ENCODE data around the gene TENM3.

The TENM3 gene

GRCh38 chr4:182276210-182277109 is 33.3 kb downstream of the TENM3 start:
- TF ChIP-seq CTCF (IDR thresholded peaks at IDR 0.05; ENCODE audit: control insufficient read depth, insufficient read depth, low read depth, low read length, missing control alignments): no peak
- no peak overlapping the region for H3K4me3 ChIP-seq (ENCODE audit: control insufficient read depth, low read depth, low read length)
- DNase-seq (ENCODE audit: low read depth): no peak

- no peak for DNase-seq (ENCODE audit: low read depth)
- TF ChIP-seq CTCF (IDR thresholded peaks at IDR 0.05; ENCODE audit: control insufficient read depth, insufficient read depth, low read depth, low read length, missing control alignments): no peak
- no peak overlapping the region for H3K4me3 ChIP-seq (ENCODE audit: control insufficient read depth, low read depth, low read length)
These were observed 34.2 kb downstream of the TENM3 start for GRCh38 chr4:182277377-182277776.

GRCh38 chr4:182278729-182279128 is 35.5 kb downstream of the TENM3 start:
- no peak for DNase-seq (ENCODE audit: low read depth)
- no peak for TF ChIP-seq CTCF (IDR thresholded peaks at IDR 0.05; ENCODE audit: control insufficient read depth, insufficient read depth, low read depth, low read length, missing control alignments)
- no peak overlapping the region for H3K4me3 ChIP-seq (ENCODE audit: control insufficient read depth, low read depth, low read length)

- no peak for TF ChIP-seq CTCF (IDR thresholded peaks at IDR 0.05; ENCODE audit: control insufficient read depth, insufficient read depth, low read depth, low read length, missing control alignments)
- H3K4me3 ChIP-seq (ENCODE audit: control insufficient read depth, low read depth, low read length): no peak overlapping the region
- DNase-seq (ENCODE audit: low read depth): no peak
These were observed 37.4 kb downstream of the TENM3 start for GRCh38 chr4:182280436-182281111.

GRCh38 chr4:182286035-182286434 is 42.8 kb downstream of the TENM3 start:
- no peak for TF ChIP-seq CTCF (IDR thresholded peaks at IDR 0.05; ENCODE audit: control insufficient read depth, insufficient read depth, low read depth, low read length, missing control alignments)
- peak; percentile 8 for DNase-seq (ENCODE audit: low read depth)
- no peak overlapping the region for H3K4me3 ChIP-seq (ENCODE audit: control insufficient read depth, low read depth, low read length)

- DNase-seq (ENCODE audit: low read depth): no peak
- H3K4me3 ChIP-seq (ENCODE audit: control insufficient read depth, low read depth, low read length): no peak overlapping the region
- no peak for TF ChIP-seq CTCF (IDR thresholded peaks at IDR 0.05; ENCODE audit: control insufficient read depth, insufficient read depth, low read depth, low read length, missing control alignments)
These were observed 43.7 kb downstream of the TENM3 start for GRCh38 chr4:182286931-182287330.
